SK-N-SH (cell line): ENCODE measurements around the gene TBCD. TPM values are rescaled to one million over a fixed set of nuclear protein-coding genes. Genes with fewer than 3 reads are reported as not detected.

Experiments
- CTCF ChIA-PET: fragments of 300-600, 350-600 bp; formaldehyde crosslinking; extraction: SDS; loops from one replicate; lab custom pipeline; 2021; lab: Yijun Ruan, JAX
- POLR2A ChIA-PET: fragments of 350-600 bp; sonication (Branson Sonifier 250); formaldehyde crosslinking; extraction: SDS; loops from one replicate; lab custom pipeline; 2020; ENCODE audit warnings: antibody characterized with exemption, inconsistent platforms; lab: Yijun Ruan, JAX
- DNase-seq: peaks from one replicate; pipeline ENCODE4 v3.0.0; 2012
- H2AFZ ChIP-seq: fragments of 200-600 bp; sonication (generic); 2 replicates; pipeline ENCODE4 v1.8.1; 2016; ENCODE audit warnings: antibody characterized with exemption, mild to moderate bottlenecking, low read depth
- H3F3A ChIP-seq: fragments of 200-600 bp; sonication (generic); replicated peaks from 2 replicates; pipeline ENCODE3; 2016; ENCODE audit warnings: antibody characterized with exemption, mild to moderate bottlenecking; ENCODE audit not compliant: insufficient read depth
- H3K27ac ChIP-seq, 2 experiments: fragments of 200-500 bp in 1 of 2; fragments of 200-600 bp in 1 of 2; sonication (Bioruptor generic) in 1 of 2; sonication (generic), shearing (Covaris generic) in 1 of 2; 2 replicates each; pipeline versions ENCODE4 v1.5.1 to v1.6.1; 2014 to 2016; ENCODE audit warnings: low read depth in 2 of 2, inconsistent platforms in 1 of 2, low read length in 1 of 2, mild to moderate bottlenecking in 1 of 2, mixed read lengths in 1 of 2
- H3K27me3 ChIP-seq: fragments of 200-600 bp; sonication (generic), shearing (Covaris generic); 2 replicates; pipeline ENCODE4 v1.6.1; 2016; ENCODE audit warnings: mixed run types; ENCODE audit not compliant: insufficient read depth
- H3K36me3 ChIP-seq, 2 experiments: fragments of 200-500 bp in 1 of 2; fragments of 200-600 bp in 1 of 2; sonication (Bioruptor generic) in 1 of 2; sonication (generic) in 1 of 2; replicated peaks in 1 of 2; 2 replicates each; pipeline versions ENCODE3 to v1.5.1; 2014 to 2016; ENCODE audit warnings: low read length in 1 of 2, mild to moderate bottlenecking in 1 of 2; ENCODE audit not compliant: insufficient read depth in 2 of 2, control insufficient read depth in 1 of 2
- H3K4me1 ChIP-seq, 2 experiments: fragments of 200-500 bp in 1 of 2; fragments of 200-600 bp in 1 of 2; sonication (Bioruptor generic) in 1 of 2; sonication (generic), shearing (Covaris generic) in 1 of 2; 2 replicates each; pipeline versions ENCODE4 v1.5.1 to v1.6.1; 2014 to 2016; ENCODE audit warnings: low read depth in 1 of 2, low read length in 1 of 2, mixed run types in 1 of 2; ENCODE audit not compliant: insufficient read depth in 2 of 2, control insufficient read depth in 1 of 2
- H3K4me2 ChIP-seq: fragments of 200-600 bp; sonication (generic), shearing (Covaris generic); 2 replicates; pipeline ENCODE4 v1.6.1; 2017; ENCODE audit warnings: mixed run types
- H3K4me3 ChIP-seq, 2 experiments: fragments of 200-500 bp in 1 of 2; fragments of 200-600 bp in 1 of 2; sonication (Bioruptor generic) in 1 of 2; sonication (generic), shearing (Covaris generic) in 1 of 2; 2 replicates each; pipeline versions ENCODE4 v1.5.1 to v1.8.1; 2014 to 2016; ENCODE audit warnings: low read depth in 2 of 2, inconsistent platforms in 1 of 2, low read length in 1 of 2, mild to moderate bottlenecking in 1 of 2, mixed read lengths in 1 of 2, moderate library complexity in 1 of 2
- H3K79me2 ChIP-seq: fragments of 200-600 bp; sonication (generic); 2 replicates; pipeline ENCODE4 v1.8.1; 2017; ENCODE audit warnings: mild to moderate bottlenecking; ENCODE audit not compliant: insufficient read depth
- H3K9ac ChIP-seq: fragments of 200-600 bp; sonication (generic); 2 replicates; pipeline ENCODE4 v1.6.1; 2017; ENCODE audit warnings: mixed run types
- H3K9me2 ChIP-seq: fragments of 200-600 bp; sonication (generic); 2 replicates; pipeline ENCODE4 v1.6.1; 2017; ENCODE audit warnings: mixed run types
- H3K9me3 ChIP-seq: fragments of 200-600 bp; sonication (generic); 2 replicates; pipeline ENCODE4 v1.6.1; 2017; ENCODE audit warnings: mixed run types, mild to moderate bottlenecking, moderate library complexity
- H4K20me1 ChIP-seq: fragments of 200-600 bp; sonication (generic); 2 replicates; pipeline ENCODE4 v1.6.1; 2017; ENCODE audit warnings: mild to moderate bottlenecking, mixed run types; ENCODE audit not compliant: insufficient read depth
- ELF1 ChIP-seq: IDR thresholded peaks from 2 replicates; pipeline ENCODE4 v1.4.0; 2012
- EP300 ChIP-seq, 2 experiments: IDR thresholded peaks; 2 replicates each; pipeline versions ENCODE4 v1.4.0 to v1.6.1; 2012; ENCODE audit warnings: borderline replicate concordance in 1 of 2, low read depth in 1 of 2, low read length in 1 of 2
- FOSL2 ChIP-seq: IDR thresholded peaks from 2 replicates; pipeline ENCODE4 v1.4.0; 2012; ENCODE audit warnings: low read depth, mild to moderate bottlenecking, moderate library complexity, borderline replicate concordance
- FOXJ3 ChIP-seq: sonication (generic); formaldehyde crosslinking; IDR thresholded peaks from 2 replicates; pipeline ENCODE4 v1.5.1; 2020; ENCODE audit warnings: mild to moderate bottlenecking, missing genetic modification reagents
- FOXM1 ChIP-seq: IDR thresholded peaks from 2 replicates; pipeline ENCODE4 v1.4.0; 2012; ENCODE audit warnings: low read depth, mild to moderate bottlenecking
- GABPA ChIP-seq: IDR thresholded peaks from 2 replicates; pipeline ENCODE4 v1.4.0; 2012; ENCODE audit warnings: low read depth, mild to moderate bottlenecking
- GATA2 ChIP-seq: sonication (generic); formaldehyde crosslinking; IDR thresholded peaks from 2 replicates; pipeline ENCODE4 v1.5.0; 2020; ENCODE audit warnings: mild to moderate bottlenecking, missing genetic modification reagents
- JUND ChIP-seq: IDR thresholded peaks from 2 replicates; pipeline ENCODE4 v1.4.0; 2012
- MEF2A ChIP-seq: IDR thresholded peaks from 2 replicates; pipeline ENCODE4 v1.4.0; 2012; ENCODE audit warnings: low read depth, borderline replicate concordance
- MXI1 ChIP-seq: IDR thresholded peaks from 2 replicates; pipeline ENCODE4 v1.6.1; 2012; ENCODE audit warnings: mild to moderate bottlenecking, low read depth, low read length, improper control_type of control experiment
- POLR2AphosphoS5 ChIP-seq: IDR thresholded peaks from 2 replicates; pipeline ENCODE4 v1.6.1; 2012; ENCODE audit warnings: low read depth, low read length
- RAD21 ChIP-seq: IDR thresholded peaks from 2 replicates; pipeline ENCODE4 v1.6.1; 2012; ENCODE audit warnings: mild to moderate bottlenecking, low read length
- RCOR1 ChIP-seq: fragments of 150-350 bp; IDR thresholded peaks from 2 replicates; pipeline ENCODE4 v1.6.1; 2017; ENCODE audit warnings: antibody characterized with exemption, low read length
- REST ChIP-seq: IDR thresholded peaks from 2 replicates; pipeline ENCODE4 v1.6.1; 2012; ENCODE audit warnings: mild to moderate bottlenecking, low read depth, low read length, moderate library complexity
- RFX5 ChIP-seq: IDR thresholded peaks from 2 replicates; pipeline ENCODE4 v1.6.1; 2012; ENCODE audit warnings: mild to moderate bottlenecking, improper control_type of control experiment, low read length
- RXRA ChIP-seq: IDR thresholded peaks from 2 replicates; pipeline ENCODE4 v1.4.0; 2012; ENCODE audit warnings: low read depth, mild to moderate bottlenecking, borderline replicate concordance
- SMC3 ChIP-seq: IDR thresholded peaks from 2 replicates; pipeline ENCODE4 v1.6.1; 2012; ENCODE audit warnings: low read depth, low read length, improper control_type of control experiment
- YY1 ChIP-seq: IDR thresholded peaks from 2 replicates; pipeline ENCODE4 v1.4.0; 2012; ENCODE audit warnings: low read depth, mild to moderate bottlenecking
- WGBS: methylation state at CpG from one replicate; pipeline ENCODE4 v1.1.6; 2017; ENCODE audit warnings: low lambda C conversion rate; 5-methylcytosine and 5-hydroxymethylcytosine counted together
- polyA plus RNA-seq, 3 experiments: library from polyadenylated mRNA; depleted of rRNA; stranded (reverse); fragments of >200 nt; gene quantifications; 2 replicates each; pipeline ENCODE4 v1.2.3, GENCODE V29; 2012
- TF ChIP-seq, protein P1 (sequence below): fragments of 200-600 bp; sonication (generic); IDR thresholded peaks from 2 replicates; pipeline ENCODE4 v1.6.1; 2017; ENCODE audit warnings: antibody characterized with exemption, mild to moderate bottlenecking, moderate library complexity
- TF ChIP-seq, protein P2 (sequence below): fragments of 150-350 bp; IDR thresholded peaks from 2 replicates; pipeline ENCODE4 v1.6.1; 2016; ENCODE audit warnings: mild to moderate bottlenecking, low read depth, low read length

Gene TBCD
- polyA plus RNA-seq, 1 of the 3 experiments (the other 2 are of a cell fraction) = 107 TPM

DNA sequence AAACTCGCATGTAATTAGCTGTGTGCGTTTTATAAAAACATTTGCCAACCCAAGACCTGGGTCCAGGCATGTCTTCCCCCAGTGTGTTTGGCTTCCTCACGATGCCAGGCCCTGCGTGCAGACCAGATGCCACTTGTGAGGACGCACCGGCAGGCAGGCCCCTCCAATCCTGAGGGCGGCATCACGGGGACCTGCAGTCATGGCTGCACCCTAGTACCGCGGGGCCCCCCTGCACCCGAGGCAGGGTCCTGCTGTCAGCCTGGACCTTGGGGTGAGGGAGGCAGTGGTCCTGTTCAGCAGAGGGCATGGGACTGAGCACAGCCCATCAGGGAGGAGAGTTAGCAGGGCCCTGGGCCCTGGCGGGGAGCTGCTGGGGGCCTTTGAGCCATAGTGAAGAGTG, 143.2 kb downstream of the TBCD start:
- H3K27ac ChIP-seq = no peak overlapping the region
- H4K20me1 ChIP-seq = no peaks in the 10 kb centered on the region
- no peak for TF ChIP-seq FOSL2
- no peak for TF ChIP-seq GATA2 (CRISPR knock-in tag)
- no peak for TF ChIP-seq ELF1
- TF ChIP-seq RCOR1 = no peak
- no peak for TF ChIP-seq FOXJ3 (CRISPR knock-in tag)
- no peak for TF ChIP-seq JUND
- no peak for TF ChIP-seq RFX5
- TF ChIP-seq MXI1 = no peak
- no peak for TF ChIP-seq MEF2A
- TF ChIP-seq RAD21 = no peak
- TF ChIP-seq, protein P1, sequence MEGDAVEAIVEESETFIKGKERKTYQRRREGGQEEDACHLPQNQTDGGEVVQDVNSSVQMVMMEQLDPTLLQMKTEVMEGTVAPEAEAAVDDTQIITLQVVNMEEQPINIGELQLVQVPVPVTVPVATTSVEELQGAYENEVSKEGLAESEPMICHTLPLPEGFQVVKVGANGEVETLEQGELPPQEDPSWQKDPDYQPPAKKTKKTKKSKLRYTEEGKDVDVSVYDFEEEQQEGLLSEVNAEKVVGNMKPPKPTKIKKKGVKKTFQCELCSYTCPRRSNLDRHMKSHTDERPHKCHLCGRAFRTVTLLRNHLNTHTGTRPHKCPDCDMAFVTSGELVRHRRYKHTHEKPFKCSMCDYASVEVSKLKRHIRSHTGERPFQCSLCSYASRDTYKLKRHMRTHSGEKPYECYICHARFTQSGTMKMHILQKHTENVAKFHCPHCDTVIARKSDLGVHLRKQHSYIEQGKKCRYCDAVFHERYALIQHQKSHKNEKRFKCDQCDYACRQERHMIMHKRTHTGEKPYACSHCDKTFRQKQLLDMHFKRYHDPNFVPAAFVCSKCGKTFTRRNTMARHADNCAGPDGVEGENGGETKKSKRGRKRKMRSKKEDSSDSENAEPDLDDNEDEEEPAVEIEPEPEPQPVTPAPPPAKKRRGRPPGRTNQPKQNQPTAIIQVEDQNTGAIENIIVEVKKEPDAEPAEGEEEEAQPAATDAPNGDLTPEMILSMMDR = no peak
- no peak for TF ChIP-seq YY1
- TF ChIP-seq, protein P2, sequence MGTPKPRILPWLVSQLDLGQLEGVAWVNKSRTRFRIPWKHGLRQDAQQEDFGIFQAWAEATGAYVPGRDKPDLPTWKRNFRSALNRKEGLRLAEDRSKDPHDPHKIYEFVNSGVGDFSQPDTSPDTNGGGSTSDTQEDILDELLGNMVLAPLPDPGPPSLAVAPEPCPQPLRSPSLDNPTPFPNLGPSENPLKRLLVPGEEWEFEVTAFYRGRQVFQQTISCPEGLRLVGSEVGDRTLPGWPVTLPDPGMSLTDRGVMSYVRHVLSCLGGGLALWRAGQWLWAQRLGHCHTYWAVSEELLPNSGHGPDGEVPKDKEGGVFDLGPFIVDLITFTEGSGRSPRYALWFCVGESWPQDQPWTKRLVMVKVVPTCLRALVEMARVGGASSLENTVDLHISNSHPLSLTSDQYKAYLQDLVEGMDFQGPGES = no peak
- no peak for TF ChIP-seq POLR2AphosphoS5
- no peak for TF ChIP-seq GABPA
- TF ChIP-seq REST = no peak
- no peak for TF ChIP-seq RXRA
- TF ChIP-seq SMC3 = no peak
- TF ChIP-seq FOXM1 = no peak
- no peak for TF ChIP-seq EP300 (IDR thresholded peaks at IDR 0.05; ENCODE audit: borderline replicate concordance in 1 of 2, low read depth in 1 of 2, low read length in 1 of 2)
- TF ChIP-seq, all 33 proteins: peak for 0
- POLR2A ChIA-PET = no interaction called here
- peaks cover 0 to 11% of the 10 kb centered on the region in 2 experiments; a peak in 1 of 4 replicates for H3K4me1 ChIP-seq
- no peak overlapping the region for H3K9ac ChIP-seq
- WGBS = 100% methylated on average over 11 of the region's 12 CpGs
- CTCF ChIA-PET = interaction anchor here (2.0 kb wide), 1 partner anchor 113 kb away, joined by 6 read pairs; no protein-coding TSS in a partner anchor
- H3K4me2 ChIP-seq = no peak overlapping the region
- no peak for DNase-seq
- no peaks in the 10 kb centered on the region for H3K9me2 ChIP-seq
- peaks cover 0 to 21% of the 10 kb centered on the region in 2 experiments for H3K36me3 ChIP-seq
- H3K79me2 ChIP-seq = no peaks in the 10 kb centered on the region; the same call in 1 of the 2 replicates
- H3K4me3 ChIP-seq = no peak overlapping the region
- H2AFZ ChIP-seq = no peak overlapping the region
- no peaks in the 10 kb centered on the region for H3K9me3 ChIP-seq
- H3K27me3 ChIP-seq = no peaks in the 10 kb centered on the region
- no peaks in the 10 kb centered on the region for H3F3A ChIP-seq
